HEK293 (cell line): ENCODE data around the gene NIPAL1.
A peak's percentile ranks its signal among the peaks of the same experiment; 100 is the strongest.

ENCODE experiments used
- CTCF ChIA-PET: fragments of 350-600 bp; formaldehyde crosslinking; extraction: SDS; loops from one replicate; lab custom pipeline; 2021; ENCODE audit warnings: antibody characterized with exemption; lab: Yijun Ruan, JAX
- POLR2A ChIA-PET: fragments of 300-600 bp; formaldehyde crosslinking; extraction: SDS; loops from one replicate; lab custom pipeline; 2020; ENCODE audit warnings: antibody characterized with exemption, inconsistent platforms; lab: Yijun Ruan, JAX
- H3K27ac ChIP-seq: fragments of 200-500 bp; sonication (Bioruptor generic); 2 replicates; pipeline ENCODE4 v1.5.1; 2014; ENCODE audit warnings: low read depth, low read length, control low read depth, inconsistent platforms; ENCODE audit errors: extremely low read depth
- H3K36me3 ChIP-seq, 2 experiments: fragments of 200-500 bp in 1 of 2; sonication (Bioruptor generic) in 1 of 2; 1 replicate in 1 of 2; 2 replicates in 1 of 2; pipeline ENCODE4 v1.5.1; 2014 to 2017; ENCODE audit warnings: inconsistent platforms in 2 of 2, low read length in 2 of 2; ENCODE audit not compliant: control insufficient read depth in 2 of 2, insufficient read depth in 1 of 2
- H3K4me1 ChIP-seq: fragments of 200-500 bp; sonication (Bioruptor generic); 2 replicates; pipeline ENCODE4 v1.5.1; 2014; ENCODE audit warnings: mild to moderate bottlenecking, low read length, inconsistent platforms; ENCODE audit not compliant: control insufficient read depth, insufficient read depth
- H3K4me3 ChIP-seq: 2 replicates; pipeline ENCODE4 v1.5.1; 2011; ENCODE audit warnings: low read depth, mild to moderate bottlenecking, control low read depth, low read length, moderate library complexity
- H3K9me3 ChIP-seq: fragments of 200-500 bp; sonication (Bioruptor generic); 2 replicates; pipeline ENCODE4 v1.5.1; 2014; ENCODE audit warnings: low read depth, low read length, inconsistent platforms; ENCODE audit not compliant: control insufficient read depth, insufficient read depth
- EGR2 ChIP-seq: fragments of 450-650 bp; formaldehyde crosslinking; IDR thresholded peaks from 2 replicates; pipeline ENCODE4 v1.5.1; 2016; ENCODE audit warnings: low read depth, missing biosample characterization, missing genetic modification characterization
- PATZ1 ChIP-seq: fragments of 450-650 bp; formaldehyde crosslinking; IDR thresholded peaks from 2 replicates; pipeline ENCODE4 v1.5.1; 2016; ENCODE audit warnings: missing biosample characterization, missing genetic modification characterization
- RBAK ChIP-seq: fragments of 450-650 bp; formaldehyde crosslinking; IDR thresholded peaks from 2 replicates; pipeline ENCODE4 v1.5.1; 2016; ENCODE audit warnings: missing biosample characterization, missing genetic modification characterization
- TSHZ1 ChIP-seq: fragments of 450-650 bp; formaldehyde crosslinking; IDR thresholded peaks from 2 replicates; pipeline ENCODE4 v1.5.1; 2016; ENCODE audit warnings: missing biosample characterization, missing genetic modification characterization, borderline replicate concordance
- WT1 ChIP-seq: fragments of 450-650 bp; formaldehyde crosslinking; IDR thresholded peaks from 2 replicates; pipeline ENCODE4 v1.5.1; 2016; ENCODE audit warnings: missing biosample characterization, missing genetic modification characterization
- ZBTB17 ChIP-seq: fragments of 450-650 bp; formaldehyde crosslinking; IDR thresholded peaks from 2 replicates; pipeline ENCODE4 v1.5.1; 2016; ENCODE audit warnings: missing biosample characterization, missing genetic modification characterization
- ZFP37 ChIP-seq: fragments of 450-650 bp; formaldehyde crosslinking; IDR thresholded peaks from 2 replicates; pipeline ENCODE4 v1.5.1; 2016; ENCODE audit warnings: missing biosample characterization, missing genetic modification characterization
- ZFP41 ChIP-seq: fragments of 450-650 bp; formaldehyde crosslinking; IDR thresholded peaks from 2 replicates; pipeline ENCODE4 v1.5.1; 2016; ENCODE audit warnings: missing biosample characterization, missing genetic modification characterization, borderline replicate concordance
- ZNF140 ChIP-seq: fragments of 450-650 bp; formaldehyde crosslinking; IDR thresholded peaks from 2 replicates; pipeline ENCODE4 v1.5.1; 2016; ENCODE audit warnings: missing biosample characterization, missing genetic modification characterization
- ZNF175 ChIP-seq: fragments of 450-650 bp; formaldehyde crosslinking; IDR thresholded peaks from 2 replicates; pipeline ENCODE4 v1.5.1; 2016; ENCODE audit warnings: missing biosample characterization, missing genetic modification characterization
- ZNF248 ChIP-seq: fragments of 450-650 bp; formaldehyde crosslinking; IDR thresholded peaks from 2 replicates; pipeline ENCODE4 v1.5.1; 2017; ENCODE audit warnings: missing biosample characterization, missing genetic modification characterization
- ZNF394 ChIP-seq: fragments of 450-650 bp; formaldehyde crosslinking; IDR thresholded peaks from 2 replicates; pipeline ENCODE4 v1.5.1; 2016; ENCODE audit warnings: missing biosample characterization, missing genetic modification characterization, mild to moderate bottlenecking, moderate library complexity, borderline replicate concordance
- ZNF404 ChIP-seq: fragments of 450-650 bp; formaldehyde crosslinking; IDR thresholded peaks from 2 replicates; pipeline ENCODE4 v1.5.1; 2017; ENCODE audit warnings: missing biosample characterization, missing genetic modification characterization
- ZNF600 ChIP-seq: fragments of 450-650 bp; formaldehyde crosslinking; IDR thresholded peaks from 2 replicates; pipeline ENCODE4 v1.5.1; 2016; ENCODE audit warnings: missing biosample characterization, missing genetic modification characterization
- ZNF623 ChIP-seq: fragments of 450-650 bp; formaldehyde crosslinking; IDR thresholded peaks from 2 replicates; pipeline ENCODE4 v1.5.1; 2016; ENCODE audit warnings: missing biosample characterization, missing genetic modification characterization
- ZNF645 ChIP-seq: fragments of 450-650 bp; formaldehyde crosslinking; IDR thresholded peaks from 2 replicates; pipeline ENCODE4; 2016; ENCODE audit warnings: missing biosample characterization, missing genetic modification characterization
- ZSCAN18 ChIP-seq: fragments of 450-650 bp; formaldehyde crosslinking; IDR thresholded peaks from 2 replicates; pipeline ENCODE4 v1.5.1; 2016; ENCODE audit warnings: missing biosample characterization, missing genetic modification characterization
- TF ChIP-seq, protein P1 (sequence below): IDR thresholded peaks from 2 replicates; pipeline ENCODE4 v1.6.1; 2011; ENCODE audit warnings: mild to moderate bottlenecking, low read depth, low read length, borderline replicate concordance
- TF ChIP-seq, protein P2 (sequence below): fragments of 450-650 bp; formaldehyde crosslinking; IDR thresholded peaks from 2 replicates; pipeline ENCODE4 v1.5.1; 2016; ENCODE audit warnings: missing biosample characterization, missing genetic modification characterization

Gene NIPAL1

GRCh38 chr4:48012824-48013223 is 3.7 kb upstream of the NIPAL1 start (continued):
- TF ChIP-seq ZNF600 (tag by site-specific recombination) (no peak), ZNF248 (no peak), ZFP37 (tag by site-specific recombination) (no peak)

DNA sequence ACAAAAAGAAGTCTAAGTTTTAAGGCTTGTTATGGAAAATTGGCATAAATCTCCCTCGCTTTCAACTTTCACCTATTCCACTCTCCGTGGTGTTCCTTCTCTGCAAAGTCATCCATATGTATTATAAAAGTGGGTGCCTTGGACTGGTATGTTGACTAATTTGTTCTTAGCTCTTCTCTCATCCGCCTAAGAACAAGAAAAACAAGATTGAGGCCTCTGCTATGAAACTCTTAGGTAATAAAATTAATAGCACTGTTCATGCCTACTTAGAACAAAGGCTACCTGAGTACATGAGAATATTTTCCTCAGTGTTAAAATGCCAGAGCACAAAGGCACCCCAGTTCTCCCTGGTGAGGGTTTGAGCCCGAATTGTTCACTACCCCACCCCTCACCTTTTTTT is 1.4 kb upstream of the NIPAL1 start:
- no peak overlapping the region for H3K27ac ChIP-seq
- H3K4me3 ChIP-seq, result no peak overlapping the region
- CTCF ChIA-PET, result interaction anchor here (0.6 to 1.5 kb wide), 3 partner anchors 11 to 230 kb away, joined by 3 to 4 read pairs (median 3); no protein-coding TSS in a partner anchor
- no peaks in the 10 kb centered on the region for H3K4me1 ChIP-seq
- no peaks in the 10 kb centered on the region for H3K36me3 ChIP-seq
- POLR2A ChIA-PET, result no interaction called here
- no peak for TF ChIP-seq ZNF645 (tag by site-specific recombination)
- no peak for TF ChIP-seq ZNF404 (tag by site-specific recombination)
- no peak for TF ChIP-seq TSHZ1 (tag by site-specific recombination)
- no peak for TF ChIP-seq EGR2 (tag by site-specific recombination)
- no peak for TF ChIP-seq RBAK (tag by site-specific recombination)
- no peak for TF ChIP-seq ZNF394
- no peaks in the 10 kb centered on the region for H3K9me3 ChIP-seq

GRCh38 chr4:48015678-48016077 is 894 bp upstream of the NIPAL1 start:
- CTCF ChIA-PET, result interaction anchor here (1.0 to 1.5 kb wide), 2 partner anchors 11 to 14 kb away, joined by 3 to 4 read pairs; no protein-coding TSS in a partner anchor
- Histone ChIP-seq H3K36me3 (no peaks in the 10 kb centered on the region), H3K9me3 (no peaks in the 10 kb centered on the region), H3K4me1 (no peaks in the 10 kb centered on the region), H3K27ac (no peak overlapping the region), H3K4me3 (no peak overlapping the region)
- no peak for TF ChIP-seq ZNF175 (tag by site-specific recombination)
- no peak for TF ChIP-seq WT1
- TF ChIP-seq ZNF623 (tag by site-specific recombination), result no peak
- no peak for TF ChIP-seq ZFP41 (tag by site-specific recombination)
- TF ChIP-seq, protein P1, sequence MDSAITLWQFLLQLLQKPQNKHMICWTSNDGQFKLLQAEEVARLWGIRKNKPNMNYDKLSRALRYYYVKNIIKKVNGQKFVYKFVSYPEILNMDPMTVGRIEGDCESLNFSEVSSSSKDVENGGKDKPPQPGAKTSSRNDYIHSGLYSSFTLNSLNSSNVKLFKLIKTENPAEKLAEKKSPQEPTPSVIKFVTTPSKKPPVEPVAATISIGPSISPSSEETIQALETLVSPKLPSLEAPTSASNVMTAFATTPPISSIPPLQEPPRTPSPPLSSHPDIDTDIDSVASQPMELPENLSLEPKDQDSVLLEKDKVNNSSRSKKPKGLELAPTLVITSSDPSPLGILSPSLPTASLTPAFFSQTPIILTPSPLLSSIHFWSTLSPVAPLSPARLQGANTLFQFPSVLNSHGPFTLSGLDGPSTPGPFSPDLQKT, result no peak
- no peak for TF ChIP-seq ZNF140 (tag by site-specific recombination)
- POLR2A ChIA-PET, result no interaction called here

- H3K4me3 ChIP-seq, result peak overlapping the region; percentile 81
- no peaks in the 10 kb centered on the region for H3K36me3 ChIP-seq
- peak overlapping the region; percentile 76 for H3K27ac ChIP-seq
- ChIA-PET POLR2A (no interaction called here), CTCF (interaction anchor here (1.4 kb wide), 1 partner anchor 68 kb away, joined by 3 read pairs; no protein-coding TSS in a partner anchor)
- H3K4me1 ChIP-seq, result no peaks in the 10 kb centered on the region
- H3K9me3 ChIP-seq, result no peaks in the 10 kb centered on the region
- peak; percentile 44 for TF ChIP-seq PATZ1 (tag by site-specific recombination)
- no peak for TF ChIP-seq ZSCAN18
- peak; percentile 16; the same call in 1 of the 2 replicates for TF ChIP-seq ZBTB17 (tag by site-specific recombination)
- TF ChIP-seq, protein P2, sequence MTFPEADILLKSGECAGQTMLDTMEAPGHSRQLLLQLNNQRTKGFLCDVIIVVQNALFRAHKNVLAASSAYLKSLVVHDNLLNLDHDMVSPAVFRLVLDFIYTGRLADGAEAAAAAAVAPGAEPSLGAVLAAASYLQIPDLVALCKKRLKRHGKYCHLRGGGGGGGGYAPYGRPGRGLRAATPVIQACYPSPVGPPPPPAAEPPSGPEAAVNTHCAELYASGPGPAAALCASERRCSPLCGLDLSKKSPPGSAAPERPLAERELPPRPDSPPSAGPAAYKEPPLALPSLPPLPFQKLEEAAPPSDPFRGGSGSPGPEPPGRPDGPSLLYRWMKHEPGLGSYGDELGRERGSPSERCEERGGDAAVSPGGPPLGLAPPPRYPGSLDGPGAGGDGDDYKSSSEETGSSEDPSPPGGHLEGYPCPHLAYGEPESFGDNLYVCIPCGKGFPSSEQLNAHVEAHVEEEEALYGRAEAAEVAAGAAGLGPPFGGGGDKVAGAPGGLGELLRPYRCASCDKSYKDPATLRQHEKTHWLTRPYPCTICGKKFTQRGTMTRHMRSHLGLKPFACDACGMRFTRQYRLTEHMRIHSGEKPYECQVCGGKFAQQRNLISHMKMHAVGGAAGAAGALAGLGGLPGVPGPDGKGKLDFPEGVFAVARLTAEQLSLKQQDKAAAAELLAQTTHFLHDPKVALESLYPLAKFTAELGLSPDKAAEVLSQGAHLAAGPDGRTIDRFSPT (tag by site-specific recombination), result no peak
Measured at GRCh38 chr4:48017108-48017571, 568 bp downstream of the NIPAL1 start.
